ENCODE data around the gene HOXA13.
A peak's percentile ranks its signal among the peaks of the same experiment; 100 is the strongest.

HOXA13 gene

DNA sequence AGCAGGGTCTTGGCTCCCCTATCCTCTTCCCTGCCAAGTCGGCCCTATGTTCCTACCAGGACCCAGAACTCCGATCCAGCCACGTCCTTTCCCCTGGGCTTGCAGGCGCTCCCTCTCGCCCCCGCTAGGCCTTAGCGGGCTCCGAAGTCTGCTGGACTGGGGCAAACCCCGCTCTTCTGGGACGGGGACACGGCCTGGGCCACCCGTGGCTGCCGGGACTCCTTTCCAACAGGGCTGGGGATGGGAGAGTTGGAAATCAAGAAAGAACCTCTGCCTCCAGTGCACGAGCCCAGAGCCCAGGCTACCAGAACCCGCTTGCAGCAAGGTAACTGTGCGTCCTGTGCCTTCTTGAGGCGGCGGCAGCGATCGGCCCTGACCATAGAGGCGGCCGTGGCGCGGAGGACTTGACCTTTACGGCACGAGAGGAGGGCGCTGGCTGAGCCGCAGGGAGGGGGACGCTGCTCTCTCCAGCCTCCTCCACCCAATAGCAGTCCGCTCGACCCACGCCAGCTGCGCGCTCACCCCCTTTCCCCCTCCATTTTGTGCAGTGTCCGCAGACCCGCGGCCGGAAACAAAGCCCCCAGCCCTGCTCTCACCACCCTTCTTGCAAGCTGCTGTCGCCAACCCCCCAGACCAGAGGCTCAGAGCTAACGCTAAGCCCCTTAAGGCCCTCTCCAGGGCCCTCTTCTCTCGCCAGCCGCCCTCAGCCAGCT lies 7.9 kb downstream of the HOXA13 start:
- DNase-seq: no peak

DNA sequence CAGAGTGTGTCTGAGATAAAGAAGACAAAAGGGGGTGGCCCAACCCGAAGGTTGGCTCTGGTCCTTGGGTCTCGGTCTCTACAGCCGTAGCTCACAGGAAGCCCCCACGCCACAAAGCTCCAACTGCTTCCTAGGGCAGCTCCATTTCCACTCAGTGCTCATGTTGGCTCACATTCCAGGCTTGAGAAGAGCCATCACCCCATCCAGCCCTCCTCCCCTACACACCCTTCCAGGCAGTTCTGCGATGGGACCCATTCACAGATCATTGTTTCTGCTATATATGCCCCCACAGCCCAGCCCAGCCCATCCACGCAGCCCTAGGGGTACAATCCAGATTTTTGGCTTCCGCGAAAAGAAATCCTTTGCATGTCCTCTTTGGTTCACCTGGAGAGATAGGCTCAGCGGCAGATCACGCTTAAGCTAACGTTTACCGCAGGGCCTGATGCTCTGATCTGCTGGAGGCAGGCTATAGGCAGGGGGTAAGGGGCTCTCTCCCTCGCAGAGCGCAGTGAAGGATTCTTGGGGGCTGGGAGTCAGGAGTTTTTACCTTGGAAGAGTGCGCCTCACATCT lies 8.6 kb downstream of the HOXA13 start:
- DNase-seq: no peak

DNA sequence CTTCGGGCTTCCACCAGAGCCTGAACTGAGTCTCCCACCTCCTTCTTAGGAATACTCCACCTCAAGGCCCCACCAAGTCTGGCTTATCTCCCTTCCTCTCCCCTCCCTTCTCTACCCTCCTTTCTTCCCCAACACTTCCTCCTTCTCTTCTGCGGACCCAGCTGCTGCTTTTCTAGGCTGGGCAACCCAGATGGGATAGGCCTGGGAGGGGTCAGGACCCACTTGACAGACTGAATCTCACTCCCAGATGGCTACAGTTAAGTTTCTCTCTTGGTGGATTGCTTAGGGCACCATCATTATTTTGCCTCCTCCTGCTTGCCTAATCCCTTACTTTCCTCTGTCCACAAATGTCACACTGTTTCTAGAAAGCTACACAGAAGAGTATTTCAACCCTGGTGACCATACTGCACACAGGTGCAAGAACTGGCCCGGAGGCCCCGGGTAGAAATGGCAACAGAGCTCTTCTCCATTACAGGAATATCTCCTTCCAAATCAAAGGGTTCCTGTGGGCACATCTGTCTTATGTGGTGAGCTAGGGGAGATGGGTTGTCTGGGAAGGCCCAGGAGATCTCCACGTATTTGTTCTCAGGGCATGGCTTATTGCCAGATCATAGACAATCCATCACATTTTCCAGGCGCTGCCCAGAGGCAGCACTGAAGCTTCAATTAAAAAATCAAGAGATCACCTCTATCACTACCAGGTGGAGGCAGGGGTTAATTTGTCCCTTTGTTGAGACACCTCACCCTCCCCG lies 9.7 kb downstream of the HOXA13 start:
- DNase-seq: no peak

DNA sequence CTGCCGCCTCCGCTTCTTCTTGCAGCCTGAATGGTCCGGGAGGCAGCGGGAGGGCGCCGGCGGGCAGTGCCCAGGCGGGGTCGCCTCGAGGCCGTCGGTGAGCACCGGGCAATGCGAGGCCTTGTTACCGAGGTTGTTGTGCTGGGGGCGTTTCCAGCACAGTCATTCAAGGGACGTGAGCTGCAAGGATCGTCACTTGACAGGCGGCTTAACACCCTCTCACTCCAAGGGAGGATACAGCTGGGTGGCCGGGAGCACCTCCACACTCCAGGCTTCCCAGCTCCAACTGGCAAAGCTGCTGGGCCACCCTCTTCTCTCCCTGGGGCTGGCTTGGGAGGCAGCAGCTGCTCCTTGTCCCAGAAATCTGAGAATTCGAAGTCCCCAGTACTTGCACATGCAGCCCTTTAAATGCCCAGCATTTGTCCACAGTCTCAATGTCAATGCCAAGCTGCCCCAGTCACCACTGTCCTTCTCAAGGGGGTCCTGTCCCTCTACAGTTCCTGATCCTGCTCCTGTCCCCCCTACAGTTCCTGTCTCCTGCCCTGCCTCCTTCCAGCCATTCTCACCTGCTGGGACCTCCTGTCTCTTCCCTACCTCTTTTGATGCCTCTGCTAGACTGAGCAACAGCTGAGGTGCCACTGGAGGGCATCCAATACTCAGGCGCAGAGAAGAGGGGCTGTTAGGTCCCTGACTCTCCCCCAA lies 10.4 kb downstream of the HOXA13 start:
- no peak for DNase-seq

DNA sequence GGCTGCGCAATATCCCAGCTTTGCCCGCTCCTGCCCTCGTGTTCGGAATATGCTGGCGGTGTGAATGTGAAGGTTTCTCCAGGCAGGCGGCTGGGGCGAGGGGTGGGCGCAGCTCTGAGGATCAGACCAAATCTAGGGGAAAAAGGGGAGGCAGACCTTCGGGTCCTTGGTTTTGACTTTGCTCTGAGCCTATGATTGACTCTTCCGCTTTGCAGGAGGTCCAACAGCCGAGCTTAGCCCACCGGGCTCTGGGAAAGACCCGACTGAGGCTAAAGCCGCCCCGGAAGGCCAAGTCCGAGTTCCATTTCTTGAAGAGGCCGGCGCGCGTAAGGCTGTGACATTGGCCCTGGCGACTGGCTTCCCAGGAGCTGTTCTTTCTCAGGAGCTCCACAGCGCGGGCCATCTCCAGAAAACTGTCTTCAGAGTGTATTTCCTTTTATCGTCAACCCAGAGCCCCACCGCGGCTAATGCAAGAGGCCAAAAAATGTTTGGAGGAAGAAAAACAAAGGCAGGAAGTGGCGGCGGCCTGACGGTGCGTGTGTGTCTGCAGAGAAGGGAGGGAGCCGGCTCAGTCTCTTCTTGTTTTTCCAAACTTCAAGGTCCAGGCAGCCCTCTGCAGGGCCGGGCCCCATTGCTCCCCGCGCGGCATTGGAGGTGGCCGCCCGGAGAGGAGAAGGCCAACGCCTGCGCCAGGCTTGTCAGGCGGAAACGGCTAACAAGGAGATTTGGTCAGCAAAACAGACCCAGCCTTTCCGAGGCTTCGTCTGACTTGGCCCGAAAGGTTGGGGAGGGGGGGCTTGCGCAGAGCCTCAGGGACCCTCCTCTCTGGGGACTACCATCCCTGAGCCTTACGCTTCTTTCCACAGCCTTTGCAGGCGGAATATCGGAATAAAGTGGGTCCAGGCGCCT lies 11.3 kb downstream of the HOXA13 start:
- no peak for DNase-seq

DNA sequence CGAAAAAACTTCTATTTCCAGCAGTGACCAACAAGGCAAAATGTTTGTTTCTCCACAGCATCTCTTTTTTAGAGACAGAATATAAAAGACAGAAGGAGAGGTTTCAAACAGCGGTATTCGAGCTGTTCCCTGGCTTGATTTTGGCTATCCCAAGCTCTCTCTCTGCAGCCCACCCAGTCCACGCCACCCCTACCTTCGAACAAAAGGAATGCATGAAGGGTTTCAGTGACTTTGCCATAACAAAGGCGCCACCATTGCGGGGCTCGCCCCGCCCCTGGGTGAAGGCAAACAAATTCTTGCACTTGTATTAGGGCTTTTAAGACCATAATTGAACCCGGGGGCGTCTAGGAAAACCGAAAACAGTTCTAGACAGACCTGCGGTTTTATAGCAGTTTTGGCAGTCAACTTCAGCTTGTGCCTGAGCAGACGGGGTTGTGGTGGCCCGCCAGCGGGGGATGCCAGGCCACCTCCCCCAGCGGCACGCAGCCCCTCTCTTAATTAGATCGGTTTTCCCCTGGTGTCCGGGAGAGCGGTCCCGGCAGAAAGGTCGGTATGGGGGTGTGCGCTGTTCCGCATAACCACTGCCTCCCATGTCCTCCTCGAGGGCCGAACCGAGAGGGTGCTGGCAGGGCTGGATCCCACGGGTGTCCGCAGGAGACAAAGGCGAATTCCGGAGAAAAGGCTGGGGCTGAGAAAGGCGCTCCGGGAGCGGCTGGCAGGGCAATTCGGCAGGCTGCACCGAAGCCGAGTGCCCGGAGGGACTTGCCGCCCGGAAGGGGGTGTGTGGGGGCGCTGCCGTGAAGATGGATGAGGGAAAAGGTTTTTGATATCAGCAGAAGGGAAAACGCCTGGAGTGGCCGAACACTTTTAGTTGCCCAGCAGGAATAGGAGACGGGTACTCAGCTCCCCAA lies 12.2 kb downstream of the HOXA13 start:
- no peak for DNase-seq

DNA sequence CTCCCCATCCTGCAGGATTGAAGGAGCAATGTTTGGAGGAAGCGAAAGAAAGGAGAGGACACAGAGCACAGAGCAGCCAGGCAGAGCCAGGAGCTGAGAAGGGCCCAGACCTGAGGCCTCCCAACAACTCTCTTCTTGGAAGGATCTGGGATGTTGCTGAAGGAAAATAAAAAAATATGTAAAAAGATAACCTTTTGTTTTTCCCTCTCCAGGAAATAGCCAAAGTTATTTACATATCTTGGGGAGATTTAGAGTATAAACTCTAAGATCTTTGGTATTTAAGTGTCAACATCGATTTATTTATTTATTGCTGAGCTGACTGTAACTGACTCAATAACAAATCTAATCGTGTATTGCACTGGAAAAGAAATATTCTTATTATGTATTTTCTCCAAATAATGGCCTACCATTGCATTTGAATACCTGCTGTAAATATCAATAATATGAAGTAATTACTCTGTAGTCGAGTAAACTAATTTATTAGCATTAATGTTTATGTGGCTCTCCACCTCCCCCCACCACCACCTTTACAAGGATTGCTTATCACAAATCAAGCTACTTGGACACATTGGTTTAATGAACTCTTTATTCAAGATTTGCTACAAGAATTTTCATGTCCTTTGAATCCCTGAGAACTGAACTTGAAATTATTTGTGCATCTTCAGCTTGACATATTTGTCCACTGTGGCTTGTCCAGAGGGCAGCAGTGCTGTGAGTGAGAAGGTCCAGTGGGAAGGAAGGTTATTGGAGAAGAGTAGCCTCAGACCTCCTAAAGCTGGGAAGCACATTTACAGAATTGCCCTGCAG lies 13.0 kb downstream of the HOXA13 start:
- DNase-seq: no peak

DNA sequence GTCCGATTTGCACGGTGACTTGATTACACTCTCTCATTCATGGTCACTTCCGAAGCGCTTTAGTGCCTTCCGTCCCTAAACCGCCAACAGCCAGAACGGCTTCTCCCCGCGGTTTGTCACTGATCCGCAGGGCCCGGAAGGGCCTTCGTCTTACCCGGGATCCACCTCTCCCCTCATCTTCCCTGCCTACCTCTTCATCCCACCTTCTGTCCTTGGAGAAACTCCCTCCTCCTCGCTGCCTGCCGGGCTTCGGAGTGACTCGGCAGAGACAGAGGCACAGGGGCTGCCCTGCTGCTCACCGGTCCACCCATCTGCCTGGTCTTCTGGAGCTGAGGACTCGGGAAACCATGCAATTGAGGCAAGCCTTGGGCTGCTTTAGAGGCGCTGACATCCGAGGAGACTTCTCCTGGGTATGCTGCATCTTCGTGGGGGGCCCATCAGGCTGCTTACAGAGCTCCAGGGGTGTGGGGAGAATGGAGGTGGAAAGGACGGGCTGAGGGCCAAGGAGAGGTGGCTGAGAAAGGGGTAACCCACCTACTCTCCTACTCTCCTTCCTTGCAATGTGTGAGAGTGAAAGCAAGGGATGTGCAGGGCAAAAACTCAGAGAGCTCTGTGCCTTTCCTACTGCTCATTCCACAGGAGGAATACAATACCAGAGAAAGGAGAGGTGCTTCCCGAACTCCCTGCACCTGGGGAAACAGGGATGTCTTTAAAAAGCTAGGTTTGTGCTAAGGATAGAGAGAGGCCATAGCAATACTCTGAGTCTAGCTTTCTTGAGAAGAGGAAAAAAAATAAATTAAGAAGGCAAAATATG lies 13.8 kb downstream of the HOXA13 start:
- no peak for DNase-seq

DNA sequence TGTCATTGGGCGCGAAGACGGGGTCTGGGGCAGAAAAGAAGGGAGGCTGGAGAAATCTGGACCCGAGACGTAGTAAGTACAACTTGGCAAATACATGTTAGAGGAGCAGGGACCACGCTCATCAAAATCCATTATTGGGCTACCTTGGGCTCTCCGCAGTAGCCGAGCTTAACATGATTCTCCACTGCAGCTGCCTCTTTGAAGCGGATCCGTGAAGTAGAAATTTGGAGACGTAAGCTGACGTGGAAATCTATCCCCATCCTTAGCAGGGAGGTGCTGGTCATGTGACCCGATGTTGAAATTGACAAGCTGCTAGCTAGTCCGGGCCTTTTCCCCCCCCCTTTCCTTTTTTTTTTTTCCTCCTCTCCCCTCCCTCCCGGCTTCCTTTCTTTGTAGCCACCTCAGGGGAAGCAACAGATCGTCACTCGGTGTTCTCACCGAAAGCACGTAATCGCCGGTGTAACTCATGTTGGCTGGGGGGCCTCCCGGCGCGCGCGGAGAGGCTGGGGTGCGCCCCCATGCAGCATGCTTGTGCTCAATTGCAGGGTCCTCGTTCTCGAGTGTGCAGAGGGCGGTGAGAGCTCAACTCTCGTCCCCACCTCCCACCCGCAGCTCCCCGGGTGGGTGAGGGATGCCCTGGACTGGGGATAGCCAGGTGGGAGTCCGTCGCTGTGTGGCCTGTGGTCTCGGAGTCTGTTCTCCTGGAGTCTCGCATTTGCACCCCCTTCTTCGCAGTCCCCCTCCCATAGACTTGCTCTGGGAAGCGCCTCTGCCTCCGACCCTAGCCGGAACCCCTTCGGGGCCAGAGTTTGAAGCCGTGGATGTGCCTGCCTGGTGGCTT lies 14.7 kb downstream of the HOXA13 start, which contains the start of gene HOXA11:
Gene HOXA11 (minus strand): TSS at position 220 of the 841 bp plus-strand sequence. CDS start 88 bp downstream, at position 132.
- DNase-seq: no peak

DNA sequence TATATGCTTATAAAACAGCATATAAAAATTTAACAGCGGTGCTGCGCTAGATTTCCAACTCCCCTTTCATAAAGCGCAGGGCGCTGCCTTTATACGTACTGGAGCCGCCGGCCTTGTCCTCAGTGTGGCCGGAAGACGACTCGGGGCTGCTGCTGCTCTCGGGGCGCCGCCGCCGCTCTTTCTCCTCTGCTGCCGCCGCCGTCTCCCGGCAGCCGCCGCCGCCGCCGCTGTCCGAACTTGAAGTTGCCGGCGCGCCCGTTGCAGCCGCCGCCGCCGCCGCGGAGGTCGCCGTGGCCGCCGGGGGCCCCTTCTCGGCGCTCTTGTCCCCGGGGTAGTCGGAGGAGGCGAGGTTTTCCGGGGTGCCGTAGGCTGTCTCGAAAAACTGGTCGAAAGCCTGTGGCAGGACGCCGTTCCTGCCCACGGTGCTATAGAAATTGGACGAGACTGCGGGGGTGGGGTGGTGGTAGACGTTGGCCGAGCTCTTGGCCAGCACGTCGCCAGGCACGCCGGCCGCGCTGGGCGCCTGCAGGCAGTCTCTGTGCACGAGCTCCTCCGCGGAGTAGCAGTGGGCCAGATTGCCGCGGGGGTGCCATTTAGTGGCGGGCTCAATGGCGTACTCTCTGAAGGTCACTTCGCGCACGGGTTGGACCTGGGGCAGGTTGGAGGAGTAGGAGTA lies 15.4 kb downstream of the HOXA13 start:
- DNase-seq: peak; percentile 35

DNA sequence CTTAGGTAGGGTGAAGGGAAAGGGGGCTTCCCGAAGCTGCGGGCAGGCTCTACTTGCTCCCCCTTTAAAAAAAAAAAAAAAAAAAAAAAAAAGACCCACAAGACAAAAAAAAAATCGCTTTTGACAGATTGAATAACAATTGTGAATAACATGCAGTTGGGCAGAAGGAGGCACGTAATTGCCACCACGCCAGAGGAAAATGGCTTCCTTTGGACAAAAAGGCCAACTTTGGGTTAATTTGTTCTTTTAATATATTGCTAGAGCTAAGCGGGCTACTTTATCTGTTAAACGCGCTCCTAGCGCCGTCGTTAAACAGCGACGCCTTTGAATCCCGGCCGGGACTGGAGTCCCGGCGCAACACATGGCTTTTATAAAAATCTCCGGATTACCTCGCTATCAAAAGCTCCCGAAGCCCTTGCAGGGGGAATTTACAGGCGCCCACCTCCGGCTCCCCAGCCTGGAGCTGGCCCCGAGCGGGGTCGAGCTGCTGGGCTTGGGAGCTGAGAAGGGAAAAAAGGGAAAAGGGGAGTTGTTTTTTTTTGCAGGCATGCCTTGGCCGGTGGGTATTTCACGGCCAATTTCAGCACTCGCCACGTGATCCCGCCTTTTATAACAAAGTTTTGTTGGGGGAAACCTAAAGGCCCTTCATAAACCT lies 16.1 kb downstream of the HOXA13 start:
- no peak for DNase-seq

DNA sequence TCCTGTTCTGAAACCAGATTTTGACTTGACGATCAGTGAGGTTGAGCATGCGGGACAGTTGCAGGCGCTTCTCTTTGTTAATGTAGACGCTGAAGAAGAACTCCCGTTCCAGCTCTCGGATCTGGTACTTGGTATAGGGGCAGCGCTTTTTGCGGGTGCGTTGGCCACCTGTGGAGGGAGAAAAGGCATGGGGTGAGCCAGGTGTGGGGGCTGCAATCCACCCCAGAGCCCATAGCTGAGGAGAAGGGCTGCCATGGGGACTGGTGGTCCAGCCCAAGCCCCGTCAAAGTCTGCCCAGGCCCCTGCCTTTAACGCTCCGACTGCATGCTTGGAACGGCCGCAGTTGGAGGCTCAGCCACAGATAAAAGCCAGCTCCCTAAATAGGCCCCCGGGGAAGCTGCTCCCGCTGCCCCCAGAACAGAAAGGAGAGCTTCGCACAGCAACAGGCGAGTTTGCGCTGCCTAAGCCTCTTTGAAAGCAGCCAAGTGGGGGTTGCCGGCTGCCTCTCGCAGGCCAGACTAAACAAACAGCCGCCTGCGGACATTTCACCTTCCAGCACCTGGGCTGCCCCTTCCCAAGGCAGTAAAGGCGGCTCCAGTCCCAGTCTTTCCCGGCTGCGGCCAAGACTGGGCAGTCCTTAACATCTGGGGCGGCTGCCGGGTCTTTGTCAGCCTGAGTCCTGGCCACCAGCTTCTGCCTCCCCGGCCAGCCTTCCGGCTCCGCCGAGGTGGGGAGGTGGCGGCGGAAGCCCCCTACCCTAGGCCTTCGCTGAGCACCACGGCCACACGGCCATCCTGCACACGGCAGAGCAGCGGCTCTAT lies 16.8 kb downstream of the HOXA13 start:
- no peak for DNase-seq

DNA sequence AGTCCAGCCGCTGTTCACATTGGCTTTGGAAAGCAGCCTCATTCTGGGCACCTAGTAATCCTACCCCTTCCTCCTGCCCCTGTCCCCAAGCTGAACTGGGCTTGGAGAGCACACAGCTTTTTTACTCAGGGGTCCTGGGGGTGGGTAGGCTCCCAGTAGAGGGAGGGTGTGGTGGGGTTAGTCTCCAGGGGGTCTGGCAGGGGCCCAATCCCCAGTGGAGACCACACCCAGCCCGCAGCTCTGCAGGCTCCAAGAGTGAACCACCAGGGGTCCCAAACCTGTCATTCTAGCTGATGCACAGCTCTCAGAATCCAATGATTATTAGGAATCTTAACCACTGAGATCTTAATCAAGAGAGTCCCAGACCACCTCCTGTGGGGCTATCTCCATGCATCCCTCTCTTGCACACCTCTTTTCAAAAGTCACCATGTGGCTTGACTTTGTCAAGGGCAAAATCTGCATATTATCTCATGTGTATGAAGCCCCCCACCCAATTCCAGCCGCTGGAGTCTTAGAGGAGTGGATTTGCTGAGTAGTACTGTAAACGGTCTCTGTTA lies 17.5 kb downstream of the HOXA13 start:
- peak; percentile 18 for DNase-seq

DNA sequence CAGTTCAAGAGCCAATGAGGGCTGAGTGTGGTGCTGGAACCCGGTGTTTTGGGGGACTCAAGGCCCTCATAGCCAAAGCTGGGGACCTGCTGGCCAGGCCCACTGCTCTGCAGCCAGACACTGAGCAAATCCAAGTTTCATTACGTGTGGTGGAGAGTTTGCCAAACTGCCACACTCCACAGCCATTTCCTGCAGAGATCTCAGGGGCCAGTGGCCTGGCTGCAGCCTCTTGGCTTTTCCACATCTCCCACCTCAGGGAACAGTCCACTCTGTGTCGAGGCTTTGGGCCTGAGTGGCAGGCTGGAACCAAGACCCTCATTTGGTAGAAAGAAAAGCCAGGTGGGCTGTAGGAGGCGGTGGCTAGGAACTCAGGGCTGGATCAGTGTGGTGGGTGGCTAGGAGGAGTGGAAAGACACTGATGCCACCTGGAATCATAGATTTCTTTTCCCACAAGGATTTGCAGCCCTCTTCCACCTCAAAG lies 18.1 kb downstream of the HOXA13 start:
- no peak for DNase-seq

All from COR-L47 (cell line).